Activated naive CD4-positive, alpha-beta T cell treated with anti-CD3 and anti-CD28 coated beads, Interleukin-2, amount 50 U/mL, for 16 hours (primary cell): Measurements from ENCODE around the gene COMP.
A peak's percentile ranks its signal among the peaks of the same experiment; 100 is the strongest.

ENCODE experiments used
- DNase-seq: peaks from one replicate; pipeline ENCODE4 v3.0.0-alpha.2; 2020

Gene COMP

DNA sequence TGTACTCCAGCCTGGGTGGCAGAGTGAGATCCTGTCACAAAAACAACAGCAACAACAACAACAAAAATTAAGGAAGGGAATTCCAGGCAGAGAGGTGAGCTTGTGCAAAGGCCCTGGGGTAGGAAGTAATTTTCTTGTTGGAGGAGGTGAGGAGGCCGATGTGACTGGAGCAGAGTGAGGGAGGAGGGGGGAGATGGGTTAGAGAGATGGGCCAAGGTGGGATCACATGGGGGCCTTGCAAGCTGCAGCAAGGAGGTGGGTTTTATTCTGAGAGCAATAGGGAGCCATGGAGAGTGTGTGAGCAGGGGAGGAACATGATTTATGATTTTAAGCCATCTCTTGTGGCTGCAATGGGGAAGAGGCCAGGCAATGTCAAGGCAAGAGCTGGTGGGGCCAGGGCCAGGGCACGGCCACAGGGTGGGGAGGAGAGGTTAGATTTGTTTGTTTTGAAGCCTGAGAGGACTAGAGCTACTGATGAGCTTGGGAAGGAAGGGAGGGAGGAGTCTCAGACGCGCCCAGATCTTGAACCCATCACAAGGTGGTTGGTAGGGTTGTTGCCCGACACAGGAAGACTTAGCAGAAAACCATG is 12.5 kb upstream of the COMP start:
- no peak for DNase-seq

DNA sequence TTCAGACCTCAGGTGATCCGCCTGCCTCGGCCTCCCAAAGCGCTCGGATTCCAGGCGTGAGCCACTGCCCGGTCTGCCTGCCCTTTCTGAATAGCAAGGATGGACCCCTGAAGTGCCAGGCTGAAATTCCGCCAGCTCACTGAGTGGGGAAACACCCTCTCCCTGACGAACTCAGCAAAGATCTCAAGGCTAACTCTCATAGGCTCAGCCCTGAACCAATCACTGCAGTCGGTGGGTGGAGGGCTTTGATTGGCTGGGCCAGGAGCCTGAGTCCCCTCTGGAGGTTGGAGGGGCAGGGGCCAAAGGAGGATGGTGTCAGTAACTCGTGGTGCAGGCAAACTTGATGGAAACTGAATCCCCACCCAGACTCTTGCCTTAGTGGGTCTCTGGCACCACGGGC is 11.2 kb upstream of the COMP start:
- DNase-seq = no peak

DNA sequence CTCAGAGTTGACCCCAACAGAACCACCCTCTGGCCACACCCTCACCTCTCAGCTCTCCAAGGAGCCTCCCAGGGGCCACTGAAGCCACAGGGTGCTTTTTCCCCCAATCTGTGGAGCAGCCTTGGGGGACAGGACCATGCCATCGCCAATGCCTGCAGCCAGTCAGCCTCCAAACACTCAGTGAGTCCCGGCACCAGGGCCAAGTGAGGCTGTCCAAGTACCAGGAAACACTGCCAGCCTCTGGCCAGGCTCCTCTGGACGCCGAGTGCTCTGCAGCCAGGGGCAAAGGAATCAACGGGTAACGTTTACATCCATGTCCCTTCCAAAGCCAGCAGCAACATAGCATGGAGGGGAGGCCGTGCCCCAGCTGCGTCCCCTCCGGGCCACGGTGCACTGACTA is 9.5 kb upstream of the COMP start:
- no peak for DNase-seq

DNA sequence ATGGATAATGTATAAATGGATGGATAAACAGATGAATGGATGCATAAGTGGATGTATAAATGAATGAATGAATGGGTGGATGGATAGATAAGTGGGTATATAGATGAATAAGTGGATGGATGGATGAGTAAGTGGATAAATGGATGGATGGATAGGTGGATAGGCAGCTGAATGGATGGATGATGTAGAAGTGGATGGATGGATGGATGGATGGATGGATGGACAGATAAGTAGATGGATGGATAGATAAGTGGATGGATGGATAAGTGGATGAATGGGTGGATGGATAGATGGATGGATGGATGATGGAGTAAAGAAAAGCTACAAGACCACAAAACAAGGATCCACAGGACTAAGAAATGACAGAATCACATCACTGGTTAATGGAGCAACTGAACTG is 9.0 kb upstream of the COMP start:
- no peak for DNase-seq

DNA sequence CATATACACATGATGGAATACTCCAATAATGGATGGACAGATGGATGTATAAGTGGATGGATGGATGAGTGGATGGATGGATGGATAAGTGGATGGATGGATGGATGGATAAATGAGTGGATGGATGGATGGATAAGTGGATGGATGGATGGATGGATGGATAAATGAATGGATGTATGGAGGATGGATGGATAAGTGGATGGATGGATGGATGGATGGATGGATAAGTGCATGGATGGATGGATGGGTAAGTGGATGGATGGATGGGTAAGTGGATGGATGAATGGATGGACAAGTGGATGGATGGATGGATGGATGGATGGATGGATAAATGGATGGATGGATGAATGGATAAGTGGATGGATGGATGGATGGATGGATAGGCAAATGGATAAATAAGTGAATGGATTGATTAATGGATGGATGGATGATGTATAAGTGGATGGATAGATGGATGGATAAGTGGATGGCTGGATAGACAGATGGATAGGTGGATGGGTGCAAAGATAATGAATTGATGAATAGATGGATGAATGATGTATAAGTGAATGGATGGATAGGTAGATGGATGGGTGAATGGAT is 8.4 kb upstream of the COMP start:
- no peak for DNase-seq

DNA sequence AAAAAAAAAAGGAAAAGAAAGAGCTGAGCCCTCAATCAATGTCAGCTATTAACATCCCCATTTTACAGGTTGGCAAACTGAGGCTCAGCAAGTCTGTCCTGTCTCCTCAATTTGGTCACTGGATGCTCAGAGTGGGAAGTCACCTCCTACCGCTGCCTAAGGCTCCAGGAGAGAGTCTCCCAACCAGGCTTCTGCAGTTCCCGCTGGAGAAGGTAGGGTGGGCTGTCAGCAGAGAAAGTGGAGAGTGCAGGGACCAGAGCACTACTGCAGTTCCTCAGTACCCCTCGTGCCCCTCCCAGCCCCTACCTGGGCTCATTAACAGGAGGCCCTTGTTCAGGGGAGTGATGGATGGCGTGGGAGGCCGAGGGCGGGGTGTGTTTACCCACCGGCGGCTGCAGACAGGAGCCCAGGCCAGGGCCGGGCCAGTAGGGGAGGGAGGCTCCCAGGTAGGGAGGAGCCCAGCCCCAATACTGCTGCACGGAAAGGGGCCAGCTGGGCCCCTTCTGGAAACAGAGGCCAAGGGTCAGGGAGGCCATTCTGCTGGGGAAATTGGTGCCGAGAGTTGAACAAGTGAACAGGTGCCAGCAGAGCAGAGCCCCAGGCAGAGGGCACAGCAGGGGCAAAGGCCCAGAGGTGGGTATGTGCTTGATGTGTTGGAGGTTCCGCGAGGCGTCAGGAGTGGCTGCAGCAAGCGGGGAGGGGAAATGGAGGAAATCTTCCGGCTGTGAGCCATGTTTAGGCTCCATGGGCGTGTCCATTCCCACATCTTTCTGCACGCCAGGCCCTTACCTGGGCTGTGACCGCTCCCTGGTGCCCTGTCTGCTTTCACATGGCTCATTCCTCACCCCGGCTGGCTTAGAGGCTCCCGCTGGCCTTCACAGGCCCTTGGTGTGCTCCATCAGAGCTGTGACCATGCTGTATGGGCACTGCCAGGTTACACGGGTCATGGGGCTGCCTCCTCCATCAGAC is 7.6 kb upstream of the COMP start:
- no peak for DNase-seq

DNA sequence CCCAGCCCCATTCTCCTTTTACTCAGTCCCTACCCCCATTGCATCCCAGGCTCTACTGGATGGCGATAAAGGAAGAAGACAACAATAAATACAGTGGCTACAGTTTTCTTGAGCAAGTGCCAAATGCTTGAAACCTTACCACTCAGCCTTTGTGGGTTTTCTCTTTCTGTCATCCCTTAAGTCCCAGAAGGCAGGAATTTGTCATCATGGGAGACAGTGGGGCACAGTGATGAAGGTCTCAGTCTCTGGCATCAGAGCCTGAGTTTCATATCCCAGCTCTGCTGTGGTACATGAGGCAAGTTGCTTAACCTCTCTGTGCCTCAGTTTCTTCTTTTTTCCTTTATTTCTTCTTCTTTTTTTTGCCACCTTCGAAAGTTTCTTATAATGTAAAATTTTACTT is 5.1 kb upstream of the COMP start:
- DNase-seq = no peak

DNA sequence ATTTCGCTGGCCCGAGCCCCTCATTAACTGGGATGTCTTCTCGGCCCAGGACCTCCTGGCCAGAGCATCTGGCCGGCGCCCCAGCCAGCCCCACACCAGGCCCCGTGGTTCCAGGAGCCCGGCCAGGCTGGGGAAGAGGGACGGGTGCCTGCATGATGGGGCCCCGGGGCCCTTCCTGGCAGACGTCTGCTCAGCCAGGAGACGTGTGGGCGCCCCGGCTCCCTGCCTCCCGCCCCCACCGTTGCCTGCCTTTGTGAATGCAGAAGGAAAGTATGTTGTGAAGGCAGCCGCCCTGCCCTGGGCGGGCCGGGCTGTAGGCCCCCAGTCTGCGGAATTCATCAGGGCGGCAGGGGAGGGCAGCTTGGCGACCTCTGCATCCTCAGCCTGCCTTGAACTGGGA is 4.4 kb upstream of the COMP start:
- no peak for DNase-seq

DNA sequence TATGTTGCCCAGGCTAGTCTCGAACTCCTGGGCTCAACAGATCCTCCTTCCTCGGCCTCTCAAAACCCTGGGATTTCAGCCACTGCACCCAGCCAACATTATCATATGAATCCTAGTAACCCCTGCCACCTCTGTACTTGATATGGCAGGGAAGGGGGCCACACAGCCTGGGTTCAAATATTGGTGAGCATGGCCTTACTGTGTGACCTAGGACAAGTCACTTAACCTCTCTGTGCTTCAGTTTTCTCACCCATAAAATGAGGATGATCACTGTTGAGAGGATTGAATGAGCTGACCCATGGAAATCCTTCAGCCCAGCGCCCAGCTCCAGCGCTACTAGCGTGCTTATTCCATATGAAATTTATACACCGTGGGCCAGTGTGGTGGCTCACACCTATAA is 3.6 kb upstream of the COMP start:
- no peak for DNase-seq

DNA sequence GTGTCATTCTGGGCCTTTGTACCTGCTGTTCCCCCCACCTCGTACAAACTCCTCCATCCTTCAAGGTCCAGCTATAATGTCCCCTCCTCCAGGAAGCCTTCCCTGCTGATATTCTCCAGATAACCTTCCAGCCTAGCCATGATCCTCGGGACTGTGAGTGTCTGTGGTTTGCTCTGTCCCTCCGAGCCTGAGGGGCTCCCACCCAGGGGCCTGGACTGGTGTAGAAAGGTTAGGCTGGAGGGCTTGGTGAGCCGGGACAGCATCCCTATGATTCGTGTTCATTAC is 2.9 kb upstream of the COMP start:
- DNase-seq = no peak

DNA sequence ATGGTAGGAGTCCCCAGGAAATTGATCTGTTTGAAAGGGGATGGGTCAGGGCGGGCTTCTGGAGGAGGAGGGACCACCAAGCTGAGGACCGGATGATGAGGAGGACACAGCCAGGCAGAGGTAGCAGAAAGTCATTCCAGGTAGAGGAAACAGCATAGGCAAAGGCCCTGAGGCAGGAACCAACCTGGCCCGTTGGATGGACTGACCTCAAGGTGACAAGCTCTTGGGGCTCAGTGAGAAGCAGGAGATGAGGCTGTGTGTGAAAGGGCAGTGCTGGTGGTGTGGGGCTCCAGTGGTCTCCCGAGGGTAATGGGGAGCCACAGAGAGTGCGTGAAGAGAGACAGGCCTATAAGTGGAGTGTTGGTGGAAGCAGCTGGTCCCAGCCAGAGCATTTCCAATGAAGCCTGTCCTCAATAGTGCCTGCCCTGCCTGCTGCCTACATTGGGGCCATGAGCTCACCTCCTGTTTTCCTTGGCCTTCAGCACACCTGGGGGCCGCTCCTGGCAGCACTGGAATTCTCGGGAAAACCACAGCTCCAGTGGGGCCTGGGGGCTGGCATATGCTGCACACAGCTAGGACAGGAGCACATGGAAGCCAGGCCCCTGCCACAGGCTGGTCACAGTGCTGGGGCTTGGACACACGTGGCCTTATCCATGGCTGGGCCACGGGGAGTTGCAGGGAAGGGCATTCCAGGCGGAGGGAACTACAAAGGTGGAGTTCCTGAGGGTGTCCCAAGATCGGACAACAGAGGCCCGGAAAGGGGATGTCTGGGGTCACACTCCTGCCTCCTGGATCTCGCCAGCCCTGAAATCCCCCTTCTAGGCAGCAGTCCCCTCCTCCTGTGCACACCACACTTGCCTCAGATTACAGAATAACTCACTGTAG is 2.3 kb upstream of the COMP start:
- DNase-seq = no peak

DNA sequence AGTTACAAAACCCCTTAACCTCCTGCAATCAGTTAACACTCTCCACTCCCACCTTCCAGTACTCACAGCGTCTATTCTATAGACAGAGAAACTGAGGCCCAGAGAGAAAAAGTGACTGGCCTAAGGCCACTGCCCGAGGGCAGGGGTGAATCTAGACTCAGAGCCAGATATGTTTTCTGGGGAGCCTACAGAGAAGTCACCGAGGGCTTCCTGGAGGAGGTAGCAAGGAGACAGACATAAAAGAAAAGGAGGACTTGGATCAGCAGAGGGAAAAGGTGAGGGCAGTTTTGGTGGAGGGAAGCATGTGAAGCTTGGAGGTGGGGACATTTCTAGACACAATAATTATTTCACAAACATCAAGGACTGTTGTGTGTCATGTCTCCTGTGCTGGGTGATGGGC is 1.6 kb upstream of the COMP start:
- DNase-seq = no peak

DNA sequence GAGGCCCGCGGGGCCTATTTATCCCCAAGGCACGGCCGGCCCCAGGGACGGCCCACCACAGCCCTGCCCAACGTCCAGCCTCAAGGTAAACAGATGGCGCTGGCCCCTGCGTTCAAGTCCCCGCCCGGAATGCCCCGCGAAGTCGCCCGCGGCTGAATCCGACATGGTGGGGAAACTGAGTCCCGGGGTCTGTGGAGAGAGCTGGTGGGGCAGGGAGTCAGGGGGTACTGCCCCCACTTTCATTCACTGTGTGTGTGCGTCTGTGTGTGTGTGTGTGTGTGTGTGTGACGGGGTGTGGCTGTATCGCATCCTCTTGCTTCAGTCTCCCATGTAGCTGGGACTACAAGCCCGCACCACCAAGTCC is 192 bp upstream of the COMP start:
- DNase-seq = no peak

DNA sequence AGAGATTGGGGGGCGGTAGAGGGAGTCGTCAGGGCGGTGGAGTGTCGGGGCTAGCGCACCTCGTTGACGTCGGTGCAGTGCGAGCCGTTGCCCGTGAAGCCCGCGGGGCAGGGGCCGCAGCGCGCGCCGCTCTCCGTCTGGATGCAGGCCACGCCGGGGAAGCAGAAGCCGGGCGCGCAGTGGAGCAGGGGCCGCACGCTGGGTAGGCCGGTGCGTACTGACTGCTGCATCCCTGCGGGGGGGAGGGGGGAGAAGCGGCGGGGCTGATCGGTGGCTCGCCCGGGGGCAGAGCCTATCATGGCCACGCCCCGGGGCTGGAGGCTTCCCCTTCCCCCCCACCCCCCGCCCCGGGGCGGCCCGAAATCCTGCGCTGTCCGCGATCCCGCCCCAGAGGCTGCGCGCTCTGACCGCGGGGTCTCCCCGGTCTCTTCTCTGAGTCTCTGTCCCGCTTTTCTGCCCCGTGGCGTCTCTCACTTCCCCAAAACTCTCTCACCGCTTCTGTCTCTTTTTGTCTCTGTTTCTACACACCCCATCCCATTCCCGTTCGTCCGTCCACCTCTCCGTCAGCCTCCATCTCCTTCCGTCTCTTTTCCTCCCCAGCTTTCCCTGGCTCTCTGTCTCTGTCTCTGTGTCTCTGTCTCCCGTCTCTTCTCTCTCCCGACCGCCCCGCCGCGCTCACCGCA is 1.1 kb downstream of the COMP start:
- DNase-seq = peak; percentile 42

DNA sequence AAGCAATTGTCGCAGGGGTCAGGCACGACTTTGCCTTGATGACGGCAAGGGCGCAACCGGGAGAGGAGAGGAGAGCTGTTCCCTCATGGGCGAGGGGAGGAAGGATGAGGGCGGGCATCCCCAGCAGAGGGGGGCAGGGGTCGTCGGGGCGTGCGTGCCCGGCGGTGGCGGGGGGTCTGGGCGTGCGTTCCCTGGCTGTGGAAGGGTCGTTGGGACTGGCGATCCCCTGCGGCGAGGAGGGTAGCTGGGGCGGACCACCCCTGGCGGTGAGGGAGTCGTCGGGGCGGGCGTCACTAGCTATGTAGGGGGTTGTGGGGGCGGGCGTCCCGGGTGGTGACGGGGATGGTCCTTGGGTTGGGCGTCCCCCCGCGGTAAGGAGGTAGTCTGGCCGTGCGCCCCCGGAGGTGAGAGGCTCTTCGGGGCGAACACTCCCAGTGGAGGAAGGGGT is 1.7 kb downstream of the COMP start:
- DNase-seq = no peak

DNA sequence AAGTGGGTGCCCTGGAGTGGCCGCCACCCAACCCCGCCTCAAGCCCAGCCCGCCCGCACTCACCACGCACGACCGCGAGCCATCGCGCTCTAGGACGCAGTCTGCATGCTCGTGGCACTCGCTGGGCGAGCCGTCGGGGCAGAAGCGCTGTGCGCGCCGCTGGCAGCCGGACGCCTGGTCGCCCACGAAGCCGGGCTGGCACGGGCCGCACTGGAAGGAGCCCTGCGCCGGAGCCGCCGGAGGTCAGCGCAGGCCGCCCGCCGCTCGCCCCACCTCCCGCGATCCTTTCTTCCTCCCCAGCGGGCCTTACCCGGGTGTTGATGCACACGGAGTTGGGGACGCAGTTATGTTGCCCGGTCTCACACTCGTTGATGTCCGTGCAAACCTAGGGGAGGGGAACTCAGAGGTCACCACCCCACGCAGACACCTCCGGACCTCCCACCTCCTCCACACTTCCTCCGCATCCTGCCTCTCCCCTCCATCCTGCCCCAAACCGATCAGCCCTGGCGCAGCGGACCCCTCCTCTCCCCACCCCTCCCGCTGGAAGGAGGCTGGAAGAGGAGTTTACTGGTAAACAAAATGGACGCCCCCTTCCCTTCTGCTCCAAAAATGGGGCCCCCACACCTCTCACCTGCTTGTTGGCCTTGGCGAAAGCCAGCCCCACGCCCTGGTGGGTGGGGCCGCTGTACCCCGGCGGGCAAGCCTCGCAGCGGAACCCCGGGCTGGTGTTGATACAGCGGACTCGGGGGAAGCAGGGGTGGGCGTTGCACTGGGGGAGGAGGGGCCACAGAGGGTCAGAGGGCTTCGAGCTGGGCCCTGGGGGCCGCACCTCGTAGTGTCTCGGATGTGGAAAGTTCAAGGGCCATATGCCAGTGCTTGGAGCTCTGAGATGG is 2.3 kb downstream of the COMP start:
- DNase-seq = no peak

DNA sequence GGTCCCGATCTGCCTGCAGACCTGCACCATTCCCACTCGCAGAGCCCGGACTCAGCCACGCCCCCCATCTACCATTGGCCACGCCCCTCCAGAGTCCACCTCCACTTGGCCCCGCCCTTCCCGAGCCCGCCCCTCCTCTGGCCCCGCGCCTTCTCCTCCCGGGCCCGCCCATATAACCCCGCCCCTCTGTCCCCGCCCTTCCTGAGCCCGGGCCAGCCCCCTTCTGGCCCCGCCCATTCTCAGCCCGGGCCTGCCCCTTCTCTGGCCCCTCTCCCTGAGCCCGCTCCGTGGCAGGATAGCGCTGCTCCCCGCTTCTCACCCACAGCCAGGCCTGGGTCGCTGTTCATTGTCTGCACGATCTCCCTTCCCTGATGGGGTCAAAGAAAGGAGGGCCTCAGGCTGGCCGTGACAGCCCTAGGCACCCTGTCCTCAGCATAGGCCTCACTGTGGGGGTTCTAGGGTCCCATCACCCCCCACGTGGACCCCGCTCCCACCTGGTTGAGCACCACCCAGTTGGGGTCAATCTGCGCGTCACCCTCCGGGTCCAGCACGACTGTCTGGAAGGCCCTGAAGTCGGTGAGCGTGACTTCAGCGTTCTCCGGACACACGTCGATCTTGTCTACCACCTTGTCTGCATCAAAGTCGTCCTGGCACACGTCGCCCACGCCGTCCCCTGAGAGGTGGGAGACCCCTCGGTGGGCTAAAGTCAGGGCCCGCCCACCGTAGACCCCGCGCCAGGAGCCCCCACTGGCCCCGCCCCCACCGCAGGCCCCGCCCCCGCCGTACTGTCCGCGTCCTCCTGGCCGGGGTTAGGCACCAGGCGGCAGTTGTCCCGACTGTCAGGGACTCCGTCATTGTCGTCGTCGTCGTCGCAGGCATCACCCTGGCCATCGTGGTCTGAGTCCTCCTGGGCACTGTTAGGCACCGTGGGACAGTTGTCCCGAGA is 5.7 kb downstream of the COMP start:
- DNase-seq = peak; percentile 66

DNA sequence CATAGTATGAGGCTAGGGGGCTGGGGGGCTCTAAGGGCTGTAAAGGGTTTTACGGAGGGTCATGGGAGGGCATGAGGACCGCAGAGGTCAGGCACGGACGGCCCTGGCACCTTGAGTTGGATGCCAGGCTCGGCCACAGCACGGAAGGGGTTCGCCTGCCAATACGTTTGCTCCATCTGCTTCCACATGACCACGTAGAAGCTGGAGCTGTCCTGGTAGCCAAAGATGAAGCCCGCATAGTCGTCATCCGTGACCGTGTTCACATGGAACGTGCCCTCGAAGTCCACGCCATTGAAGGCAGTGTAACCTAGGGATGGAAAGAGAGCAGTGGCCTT is 6.4 kb downstream of the COMP start:
- no peak for DNase-seq

DNA sequence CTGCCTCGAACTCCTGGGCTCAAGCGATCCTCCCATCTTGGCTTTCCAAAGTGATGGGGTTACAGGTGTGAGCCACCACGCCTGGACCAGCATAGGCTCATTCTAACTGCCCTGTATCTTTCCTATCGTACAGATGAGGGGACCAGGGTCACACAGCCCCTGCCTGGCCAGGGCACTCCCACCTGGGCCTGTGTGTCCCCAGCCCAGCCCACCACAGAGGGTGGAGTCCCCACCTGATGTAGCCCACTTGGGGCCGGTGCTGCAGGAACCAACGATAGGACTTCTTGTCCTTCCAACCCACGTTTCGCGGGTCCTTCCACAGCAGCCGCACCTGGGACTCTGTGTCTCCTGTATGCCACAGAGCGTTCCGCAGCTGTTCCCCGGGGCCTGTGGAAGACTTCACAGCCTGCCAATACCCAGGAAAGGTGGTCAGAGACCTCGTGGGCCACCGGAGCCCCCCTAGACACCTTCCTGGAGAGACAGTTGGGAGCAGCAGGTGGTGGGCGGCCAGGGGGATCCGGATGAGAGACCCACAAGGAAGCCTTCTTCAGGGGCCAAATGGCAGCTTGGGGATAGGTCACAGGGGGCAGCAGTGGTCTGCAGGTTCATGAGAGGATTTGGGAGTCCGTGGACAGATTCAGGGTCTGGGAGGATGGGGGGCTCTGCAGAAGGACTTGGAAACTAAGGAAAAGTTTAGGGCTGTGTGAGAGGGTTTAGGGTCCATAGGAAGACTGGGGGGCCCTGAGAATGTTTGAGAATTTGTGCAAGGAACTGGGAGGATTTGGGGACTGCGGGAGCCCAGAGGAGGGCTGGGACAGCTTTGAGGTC is 6.9 kb downstream of the COMP start:
- no peak for DNase-seq
